ACC112 (cell line): Measurements from ENCODE around the gene PTPRN2.

Experiments
- H2AFZ ChIP-seq: fragments of 200-600 bp; sonication (generic); one replicate; pipeline ENCODE4 v1.6.0; 2017; ENCODE audit warnings: antibody characterized with exemption, low read length; ENCODE audit not compliant: unreplicated experiment
- H3K27ac ChIP-seq: fragments of 200-600 bp; sonication (generic); 2 replicates; pipeline ENCODE4 v1.5.1; 2014; ENCODE audit warnings: low read depth, mild to moderate bottlenecking, antibody characterized with exemption, low read length, moderate library complexity
- H3K27me3 ChIP-seq: fragments of 200-600 bp; sonication (generic); 2 replicates; pipeline ENCODE4 v1.6.1; 2014; ENCODE audit warnings: mild to moderate bottlenecking, antibody characterized with exemption, low read length, moderate library complexity, mixed read lengths; ENCODE audit not compliant: insufficient read depth
- H3K36me3 ChIP-seq: fragments of 200-600 bp; sonication (generic); 2 replicates; pipeline ENCODE4 v1.6.1; 2016; ENCODE audit warnings: mild to moderate bottlenecking, antibody characterized with exemption, low read length, moderate library complexity, mixed read lengths; ENCODE audit not compliant: insufficient read depth
- H3K4me1 ChIP-seq: fragments of 200-600 bp; sonication (generic); one replicate; pipeline ENCODE4 v1.6.1; 2016; ENCODE audit warnings: low read length, mixed read lengths; ENCODE audit not compliant: insufficient read depth, unreplicated experiment, control insufficient read depth
- H3K4me3 ChIP-seq: fragments of 200-600 bp; sonication (generic); 2 replicates; pipeline ENCODE4 v1.5.1; 2014; ENCODE audit warnings: mild to moderate bottlenecking, low read depth, low read length
- H3K79me2 ChIP-seq: fragments of 200-600 bp; sonication (generic); one replicate; pipeline ENCODE4 v1.6.0; 2016; ENCODE audit warnings: low read length; ENCODE audit not compliant: control insufficient read depth, unreplicated experiment, insufficient read depth

PTPRN2 gene

GRCh38 chr7:157633465-157634185 is 954.0 kb downstream of the PTPRN2 start:
- Histone ChIP-seq H3K36me3 (no peaks in the 10 kb centered on the region), H2AFZ (no peak overlapping the region), H3K27ac (no peak overlapping the region), H3K79me2 (no peaks in the 10 kb centered on the region), H3K4me3 (no peak overlapping the region), H3K27me3 (no peaks in the 10 kb centered on the region), H3K4me1 (no peaks in the 10 kb centered on the region)

- Histone ChIP-seq H3K79me2 (no peaks in the 10 kb centered on the region), H3K4me1 (no peaks in the 10 kb centered on the region), H3K27ac (no peak overlapping the region), H2AFZ (no peak overlapping the region), H3K4me3 (no peak overlapping the region), H3K36me3 (no peaks in the 10 kb centered on the region), H3K27me3 (no peaks in the 10 kb centered on the region)
Observed at GRCh38 chr7:157630301-157630853, 957.2 kb downstream of the PTPRN2 start.

- H3K27ac ChIP-seq, result no peak overlapping the region
- no peak overlapping the region for H3K4me3 ChIP-seq
- no peaks in the 10 kb centered on the region for H3K27me3 ChIP-seq
- no peaks in the 10 kb centered on the region for H3K79me2 ChIP-seq
- no peaks in the 10 kb centered on the region for H3K36me3 ChIP-seq
- no peak overlapping the region for H2AFZ ChIP-seq
- H3K4me1 ChIP-seq, result no peaks in the 10 kb centered on the region
Observed at GRCh38 chr7:157628456-157628855, 959.2 kb downstream of the PTPRN2 start.

DNA sequence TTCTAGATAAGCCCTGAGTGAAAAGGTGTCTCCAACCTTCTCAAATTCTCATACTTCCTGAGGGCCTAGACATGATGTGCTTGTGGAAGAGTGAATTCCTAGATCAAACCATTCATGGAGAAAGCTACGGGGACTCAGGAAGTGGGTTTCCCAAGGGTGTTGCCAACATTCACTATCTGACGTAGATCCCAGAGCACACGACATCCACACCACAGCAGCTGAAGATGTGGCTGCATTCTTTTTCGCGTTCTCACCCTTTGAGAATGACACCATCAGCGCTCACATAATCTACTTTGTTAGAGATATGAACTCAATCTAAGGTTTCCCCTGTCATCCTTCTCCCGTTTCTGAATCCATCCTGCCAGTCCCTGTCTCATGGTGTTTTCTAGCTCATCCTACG is 960.0 kb downstream of the PTPRN2 start:
- no peak overlapping the region for H2AFZ ChIP-seq

GRCh38 chr7:157627033-157627432 is 960.6 kb downstream of the PTPRN2 start:
- Histone ChIP-seq H3K27ac (no peak overlapping the region), H2AFZ (no peak overlapping the region), H3K79me2 (no peaks in the 10 kb centered on the region), H3K4me1 (no peaks in the 10 kb centered on the region), H3K36me3 (no peaks in the 10 kb centered on the region), H3K27me3 (no peaks in the 10 kb centered on the region), H3K4me3 (no peak overlapping the region)

More for the DNA sequence above, 960.0 kb downstream of the PTPRN2 start:
- Histone ChIP-seq H3K27ac (no peak overlapping the region), H3K4me1 (no peaks in the 10 kb centered on the region), H3K79me2 (no peaks in the 10 kb centered on the region), H3K36me3 (no peaks in the 10 kb centered on the region), H3K27me3 (no peaks in the 10 kb centered on the region), H3K4me3 (no peak overlapping the region)

GRCh38 chr7:157625973-157626742 is 961.5 kb downstream of the PTPRN2 start:
- Histone ChIP-seq H3K4me3 (no peak overlapping the region), H3K79me2 (no peaks in the 10 kb centered on the region), H3K27ac (no peak overlapping the region), H3K27me3 (no peaks in the 10 kb centered on the region), H3K36me3 (no peaks in the 10 kb centered on the region), H2AFZ (no peak overlapping the region), H3K4me1 (no peaks in the 10 kb centered on the region)

GRCh38 chr7:157623556-157623955 is 964.1 kb downstream of the PTPRN2 start:
- H3K4me3 ChIP-seq, result no peak overlapping the region
- no peak overlapping the region for H2AFZ ChIP-seq
- no peak overlapping the region for H3K27ac ChIP-seq
- no peaks in the 10 kb centered on the region for H3K27me3 ChIP-seq
- H3K4me1 ChIP-seq, result no peaks in the 10 kb centered on the region
- no peaks in the 10 kb centered on the region for H3K79me2 ChIP-seq
- no peaks in the 10 kb centered on the region for H3K36me3 ChIP-seq

- no peaks in the 10 kb centered on the region for H3K36me3 ChIP-seq
- no peak overlapping the region for H3K4me3 ChIP-seq
- H3K79me2 ChIP-seq, result no peaks in the 10 kb centered on the region
- no peak overlapping the region for H2AFZ ChIP-seq
- H3K27me3 ChIP-seq, result no peaks in the 10 kb centered on the region
- no peak overlapping the region for H3K27ac ChIP-seq
- no peaks in the 10 kb centered on the region for H3K4me1 ChIP-seq
Observed at GRCh38 chr7:157622408-157623205, 965.0 kb downstream of the PTPRN2 start.

GRCh38 chr7:157622000-157622399 is 965.6 kb downstream of the PTPRN2 start:
- H3K27me3 ChIP-seq, result no peaks in the 10 kb centered on the region
- no peak overlapping the region for H2AFZ ChIP-seq
- H3K4me3 ChIP-seq, result no peak overlapping the region
- H3K4me1 ChIP-seq, result no peaks in the 10 kb centered on the region
- H3K79me2 ChIP-seq, result no peaks in the 10 kb centered on the region
- H3K27ac ChIP-seq, result no peak overlapping the region
- H3K36me3 ChIP-seq, result no peaks in the 10 kb centered on the region

DNA sequence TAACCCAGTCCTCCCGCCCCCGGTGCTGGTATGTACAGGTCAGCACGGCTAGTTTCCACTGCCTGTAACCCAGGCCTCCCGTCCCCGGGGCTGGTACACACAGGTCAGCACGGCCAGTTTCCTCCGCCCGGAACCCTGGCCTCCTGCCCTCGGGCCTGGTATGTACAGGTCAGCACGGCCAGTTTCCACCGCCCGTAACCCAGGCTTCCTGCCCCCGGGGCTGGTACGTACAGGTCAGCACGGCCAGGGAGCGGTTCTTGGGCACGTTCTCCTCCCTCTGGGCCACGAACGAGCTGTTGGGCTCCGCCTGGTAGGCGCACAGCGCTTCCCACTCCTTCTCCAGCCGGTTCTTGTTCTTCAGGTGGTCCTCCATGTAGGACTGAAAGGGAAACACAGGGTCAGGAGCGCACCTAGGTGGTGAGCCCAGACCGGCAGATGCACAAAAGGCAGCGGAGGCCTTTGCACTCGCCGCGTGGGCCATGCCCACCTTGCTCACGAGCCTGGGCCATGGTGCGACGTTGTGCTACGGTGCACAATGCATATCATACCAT is 966.4 kb downstream of the PTPRN2 start:
- no peaks in the 10 kb centered on the region for H3K4me1 ChIP-seq
- H3K79me2 ChIP-seq, result no peaks in the 10 kb centered on the region
- no peak overlapping the region for H2AFZ ChIP-seq
- H3K27ac ChIP-seq, result no peak overlapping the region
- H3K27me3 ChIP-seq, result no peaks in the 10 kb centered on the region
- no peaks in the 10 kb centered on the region for H3K36me3 ChIP-seq
- no peak overlapping the region for H3K4me3 ChIP-seq
